NCI-H187 (cell line): ENCODE measurements around the gene RAB11FIP5.
"Not testable (repeated sequence)": the region's sequence is repeated elsewhere in the genome, so short reads cannot be mapped to it uniquely, and the experiment has no call there.

Source experiments
- DNase-seq, 2 experiments: peaks; one replicate each; lab custom pipeline; 2025; lab: John Stamatoyannopoulos, UW

Gene RAB11FIP5

GRCh38 chr2:73070643-73071359 lies 41.9 kb downstream of the RAB11FIP5 start:
- DNase-seq = no peak

- DNase-seq = no peak
These were observed 42.7 kb downstream of the RAB11FIP5 start for GRCh38 chr2:73069855-73070642.

DNA sequence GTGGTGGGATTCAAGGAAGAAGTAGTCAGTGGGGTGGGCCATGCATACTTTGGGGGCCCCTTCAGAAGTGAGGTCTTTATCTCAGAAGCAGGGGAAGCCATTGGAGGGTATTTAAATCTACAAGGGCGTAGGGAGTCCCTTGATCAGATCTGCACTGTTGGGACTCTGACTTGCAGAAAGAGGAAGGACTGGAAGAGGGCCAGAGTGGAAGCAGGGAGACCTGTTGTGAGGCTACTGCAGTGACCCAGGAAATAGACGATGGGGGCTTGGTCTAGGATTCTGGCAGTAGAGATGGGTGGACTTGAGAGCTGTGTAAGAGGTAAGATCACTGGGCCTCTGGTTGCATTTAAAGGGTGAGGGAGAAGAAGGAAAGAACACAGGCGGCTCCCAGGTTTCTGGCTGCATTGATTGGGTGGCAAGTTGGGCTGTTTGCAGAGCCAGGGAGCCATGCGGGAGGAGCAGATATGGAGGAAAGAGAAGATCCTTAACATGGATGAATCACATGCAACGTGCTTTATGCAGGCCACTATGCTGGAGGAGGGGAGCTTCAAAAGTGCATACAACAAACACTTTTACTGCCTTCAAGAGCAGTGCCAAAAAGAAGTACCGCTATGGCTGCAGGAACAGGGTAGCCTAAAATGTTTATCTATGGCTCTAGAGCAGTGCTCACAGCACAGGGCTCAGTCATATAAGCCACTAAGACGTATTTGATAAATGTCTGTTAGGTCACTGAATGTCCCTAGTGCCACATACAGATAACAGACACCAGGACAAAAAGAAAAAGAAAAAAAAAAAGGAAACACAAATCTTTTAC lies 43.5 kb downstream of the RAB11FIP5 start:
- DNase-seq = no peak

- DNase-seq = no peak
These were observed 44.6 kb downstream of the RAB11FIP5 start for GRCh38 chr2:73068147-73068546.

GRCh38 chr2:73067043-73067442 lies 45.7 kb downstream of the RAB11FIP5 start:
- DNase-seq = no peak

- not testable (repeated sequence) for DNase-seq
These were observed 47.7 kb downstream of the RAB11FIP5 start for GRCh38 chr2:73065070-73065469.

- DNase-seq = no peak
These were observed 48.6 kb downstream of the RAB11FIP5 start for GRCh38 chr2:73063909-73064875.

DNA sequence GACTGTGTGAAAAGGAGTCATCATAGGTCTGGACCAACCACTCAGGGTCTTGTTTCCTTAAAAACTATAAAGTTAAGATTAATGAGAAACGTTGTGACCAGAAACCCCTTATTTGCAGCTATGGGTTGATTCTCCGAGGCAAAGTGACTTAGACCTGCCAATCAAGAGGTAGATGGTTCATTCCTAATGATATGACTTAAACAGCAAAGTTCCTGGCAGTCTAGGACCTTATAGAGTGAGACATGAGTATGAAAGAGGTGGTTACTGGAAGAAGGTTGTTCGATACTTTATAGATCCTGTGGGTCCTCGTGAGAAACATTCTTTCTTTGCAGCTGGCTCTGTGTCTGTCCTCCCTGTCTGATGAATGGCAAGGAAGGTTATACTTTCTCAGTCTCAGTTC lies 49.3 kb downstream of the RAB11FIP5 start:
- DNase-seq = no peak

- no peak for DNase-seq
These were observed 53.6 kb downstream of the RAB11FIP5 start for GRCh38 chr2:73059106-73059505.

DNA sequence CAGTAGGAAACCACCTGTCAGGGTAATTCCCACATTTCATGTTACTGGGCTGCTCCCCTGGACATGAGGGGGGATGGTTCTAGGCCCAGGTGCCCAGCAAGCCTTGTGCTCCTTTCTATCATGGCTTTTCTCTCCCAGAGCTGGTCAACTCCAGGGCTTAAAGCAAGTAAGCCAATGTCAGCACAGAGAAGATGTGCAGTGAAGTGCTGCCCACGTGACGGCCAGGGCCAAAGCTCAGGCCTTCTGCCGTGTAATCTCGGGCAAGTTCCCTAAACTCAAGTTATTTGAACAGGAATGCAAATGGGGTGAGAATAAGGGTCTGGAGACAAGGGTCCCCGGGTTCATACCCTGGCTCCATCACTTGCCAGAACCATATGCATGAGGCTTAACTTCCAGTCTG lies 57.8 kb downstream of the RAB11FIP5 start:
- no peak for DNase-seq

DNA sequence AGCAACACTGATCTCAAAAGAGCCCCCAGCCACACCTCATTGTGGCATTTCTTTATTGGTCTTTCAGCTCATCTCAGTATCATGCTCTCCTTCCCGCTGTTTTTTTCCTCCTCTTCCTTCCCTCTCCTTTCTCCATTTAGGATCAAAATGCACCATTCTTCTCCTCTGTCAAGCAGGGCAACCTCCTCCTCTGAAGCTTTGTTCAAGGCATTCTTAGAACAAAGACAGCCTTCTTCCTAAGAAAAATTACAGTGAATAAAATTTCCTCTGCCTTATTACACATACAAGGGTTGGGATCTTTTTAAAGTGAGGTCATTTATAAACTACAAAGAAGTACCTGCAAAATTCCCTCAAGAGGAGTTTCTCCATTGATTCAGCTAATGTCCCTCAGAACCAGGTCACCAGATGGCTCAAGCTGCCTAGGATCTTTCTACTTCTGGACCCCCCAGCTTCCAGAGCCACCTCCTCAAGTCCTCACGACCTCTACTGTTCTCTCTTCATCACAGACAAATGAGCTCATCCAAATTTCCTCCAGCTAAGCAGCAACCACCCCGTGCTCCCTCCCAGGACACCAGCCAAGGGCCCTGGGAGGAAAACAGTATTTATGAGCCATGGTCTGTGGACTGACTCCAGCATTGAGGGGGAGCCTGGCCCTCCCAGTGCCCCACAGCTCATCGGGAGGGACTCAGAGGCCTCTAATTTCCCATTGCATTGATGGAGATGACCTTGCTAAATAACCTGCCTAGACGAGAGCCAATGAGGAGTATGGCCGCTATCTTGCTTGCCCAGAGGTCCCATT lies 59.2 kb downstream of the RAB11FIP5 start:
- no peak for DNase-seq

GRCh38 chr2:73050121-73050545 lies 62.6 kb downstream of the RAB11FIP5 start:
- no peak for DNase-seq

GRCh38 chr2:73043929-73044832 lies 68.6 kb downstream of the RAB11FIP5 start:
- no peak for DNase-seq

DNA sequence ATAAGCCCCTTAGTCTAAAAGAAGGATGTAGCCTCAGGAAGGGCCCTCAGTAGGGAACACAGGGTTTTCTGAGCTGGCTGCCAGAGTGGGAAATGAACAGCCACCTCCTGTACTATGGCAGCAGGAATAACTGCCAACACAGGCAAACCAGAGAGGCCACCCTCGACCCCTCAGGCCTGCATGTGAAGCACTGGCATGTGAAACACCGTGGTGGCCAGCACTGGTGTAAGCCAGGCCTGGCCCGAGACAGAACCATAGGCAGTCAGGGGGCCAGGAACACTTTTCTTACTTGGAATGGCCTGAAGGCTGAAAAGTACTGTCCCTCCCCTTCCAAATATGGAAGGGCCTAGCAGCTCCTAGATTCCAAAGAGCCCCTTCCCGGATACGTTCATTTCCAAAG lies 69.5 kb downstream of the RAB11FIP5 start:
- DNase-seq = no peak

DNA sequence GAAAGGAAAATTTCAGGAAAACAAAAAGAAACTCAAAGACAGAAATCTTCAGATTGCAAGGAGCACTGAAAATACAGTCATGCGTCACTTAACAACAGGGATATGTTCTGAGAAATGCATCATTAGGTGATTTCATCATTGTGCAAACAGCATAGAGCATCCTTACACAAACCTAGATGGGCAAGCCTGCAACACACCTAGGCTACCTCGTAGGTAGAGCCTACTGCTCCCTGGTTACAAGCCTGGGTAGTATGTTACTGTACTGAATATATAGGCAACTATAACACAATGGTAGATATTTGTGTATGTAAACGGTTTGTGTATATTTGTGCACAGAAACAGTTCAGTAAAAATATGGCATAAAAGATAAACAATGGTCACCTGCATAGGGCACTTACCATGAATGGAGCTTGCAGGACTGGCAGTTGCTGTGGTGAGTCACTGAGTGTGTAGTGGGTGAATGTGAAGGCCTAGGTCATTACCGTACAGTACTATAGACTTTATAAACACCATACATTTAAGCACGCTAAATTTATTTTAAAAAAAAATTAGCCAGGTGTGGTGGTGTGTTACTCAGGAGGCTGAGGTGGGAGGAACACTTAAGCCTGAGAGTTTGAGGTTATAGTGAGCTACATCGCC lies 74.7 kb downstream of the RAB11FIP5 start:
- no peak for DNase-seq

DNA sequence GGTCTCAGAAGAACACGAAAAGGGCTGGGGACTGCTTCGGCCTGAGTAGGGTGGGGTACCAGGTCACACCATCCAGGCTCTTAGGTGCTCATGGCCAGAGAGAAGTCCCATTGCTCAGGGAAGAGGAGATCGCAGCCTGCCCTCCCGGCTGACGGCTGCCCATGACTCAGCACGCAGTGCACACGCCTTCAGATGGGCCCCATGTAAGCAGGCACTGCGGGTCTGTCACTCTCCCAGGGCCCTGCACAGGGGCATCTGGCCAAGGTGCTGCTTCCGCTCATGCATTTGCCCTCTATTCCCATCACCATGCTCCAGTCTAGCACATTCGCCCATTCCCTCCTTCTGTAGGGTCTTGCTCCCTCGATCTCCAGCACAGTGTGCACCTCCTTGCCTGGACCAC lies 76.0 kb downstream of the RAB11FIP5 start:
- DNase-seq = no peak

DNA sequence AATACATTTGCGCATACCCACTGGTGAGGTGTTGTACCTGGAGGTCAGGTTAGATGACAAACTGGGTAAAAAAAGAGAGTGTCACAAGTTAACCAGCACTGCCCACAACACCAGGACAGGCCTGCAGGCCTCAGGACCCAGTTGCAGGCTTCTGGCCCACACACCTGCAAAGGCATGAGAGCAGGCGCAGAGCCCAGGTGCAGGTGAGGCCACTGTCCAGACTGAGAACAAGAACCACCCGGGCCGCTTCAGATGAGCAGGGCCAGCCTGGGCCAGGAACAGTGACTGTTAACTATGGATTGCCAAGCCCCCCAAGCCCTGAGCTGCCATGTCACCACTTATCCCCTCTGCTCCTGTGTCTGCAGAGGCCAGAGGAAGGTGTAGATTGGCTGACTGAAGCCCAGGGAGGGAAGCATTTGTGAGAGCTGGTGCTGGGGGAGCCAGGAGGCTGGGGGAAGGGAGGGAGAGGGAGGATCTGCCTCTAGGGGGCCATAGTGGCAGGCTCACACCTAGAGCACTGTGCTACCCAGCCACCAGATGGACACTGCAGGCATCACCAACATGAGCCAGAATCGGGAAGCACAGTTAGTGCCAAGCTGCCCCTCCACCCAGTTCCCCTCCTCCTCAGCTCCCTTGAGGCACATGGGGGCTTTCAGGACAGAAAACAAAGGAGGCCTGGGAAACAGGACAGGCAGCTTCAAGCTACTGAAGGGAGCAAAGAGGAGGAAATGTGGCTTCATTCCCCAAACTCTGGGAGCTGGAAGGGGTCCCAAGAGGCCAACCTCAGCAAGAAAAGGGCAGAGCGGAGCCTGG lies 76.6 kb downstream of the RAB11FIP5 start:
- DNase-seq = no peak
